Measurements from ENCODE around the gene GPC6.

GPC6 gene

GRCh38 chr13:94061301-94061700 lies 834.7 kb downstream of the GPC6 start (continued):
- TF ChIP-seq ZNF830 (tag by site-specific recombination; IDR thresholded peaks at IDR 0.05; ENCODE audit: low read depth): no peak
- TF ChIP-seq BCL11A (tag by site-specific recombination; IDR thresholded peaks at IDR 0.05; ENCODE audit: low read depth): no peak
- TF ChIP-seq ZNF366 (tag by site-specific recombination; conservative IDR thresholded peaks at IDR 0.05): no peak
- TF ChIP-seq BCL6B (tag by site-specific recombination; IDR thresholded peaks at IDR 0.05): no peak
- TF ChIP-seq ZNF10 (tag by site-specific recombination; IDR thresholded peaks at IDR 0.05): no peak

GRCh38 chr13:94063096-94063495 lies 836.5 kb downstream of the GPC6 start:
- CTCF ChIA-PET: no interaction called here

GRCh38 chr13:94063848-94064247 lies 837.2 kb downstream of the GPC6 start:
- ChIA-PET POLR2A (no interaction called here), CTCF (no interaction called here)
- TF ChIP-seq ZNF394 (tag by site-specific recombination; IDR thresholded peaks at IDR 0.05; ENCODE audit: borderline replicate concordance): no peak
- no peak for TF ChIP-seq ZNF280D (tag by site-specific recombination; IDR thresholded peaks at IDR 0.05)
- Histone ChIP-seq H3K9me3 (ENCODE audit: control insufficient read depth, insufficient read depth, low read depth, low read length) (no peaks in the 10 kb centered on the region), H3K27ac (ENCODE audit: extremely low read depth, low read depth, low read length) (no peak overlapping the region), H3K36me3 (ENCODE audit: control insufficient read depth in 2 of 2, insufficient read depth in 1 of 2, low read length in 2 of 2) (no peaks in the 10 kb centered on the region), H3K4me1 (ENCODE audit: control insufficient read depth, insufficient read depth, low read length) (no peaks in the 10 kb centered on the region), H3K4me3 (ENCODE audit: low read depth, low read length) (no peak overlapping the region)

More at GRCh38 chr13:94063096-94063495, 836.5 kb downstream of the GPC6 start:
- Histone ChIP-seq H3K4me1 (ENCODE audit: control insufficient read depth, insufficient read depth, low read length) (no peaks in the 10 kb centered on the region), H3K9me3 (ENCODE audit: control insufficient read depth, insufficient read depth, low read depth, low read length) (no peaks in the 10 kb centered on the region), H3K36me3 (ENCODE audit: control insufficient read depth in 2 of 2, insufficient read depth in 1 of 2, low read length in 2 of 2) (no peaks in the 10 kb centered on the region), H3K27ac (ENCODE audit: extremely low read depth, low read depth, low read length) (no peak overlapping the region), H3K4me3 (ENCODE audit: low read depth, low read length) (no peak overlapping the region)
- TF ChIP-seq ZNF274 (IDR thresholded peaks at IDR 0.05; ENCODE audit: low read length) (no peak), ZNF274 (tag by site-specific recombination; IDR thresholded peaks at IDR 0.05; ENCODE audit: borderline replicate concordance) (no peak)
- POLR2A ChIA-PET: no interaction called here

- CTCF ChIA-PET: interaction anchor here (0.6 kb wide), 1 partner anchor 57 kb away, joined by 3 read pairs; no protein-coding TSS in a partner anchor
- POLR2A ChIA-PET: no interaction called here
- H3K4me1 ChIP-seq (ENCODE audit: control insufficient read depth, insufficient read depth, low read length): no peaks in the 10 kb centered on the region
- no peak for TF ChIP-seq ZNF239 (tag by site-specific recombination; IDR thresholded peaks at IDR 0.05)
- no peak for TF ChIP-seq GLIS2 (tag by site-specific recombination; IDR thresholded peaks at IDR 0.05)
- no peak for TF ChIP-seq ZBTB8A (tag by site-specific recombination; IDR thresholded peaks at IDR 0.05)
- H3K27ac ChIP-seq (ENCODE audit: extremely low read depth, low read depth, low read length): no peak overlapping the region
- no peak overlapping the region for H3K4me3 ChIP-seq (ENCODE audit: low read depth, low read length)
- no peaks in the 10 kb centered on the region for H3K9me3 ChIP-seq (ENCODE audit: control insufficient read depth, insufficient read depth, low read depth, low read length)
- H3K36me3 ChIP-seq (ENCODE audit: control insufficient read depth in 2 of 2, insufficient read depth in 1 of 2, low read length in 2 of 2): no peaks in the 10 kb centered on the region
These were observed 839.1 kb downstream of the GPC6 start for GRCh38 chr13:94065741-94066140.
